ENCODE data around the gene SLC22A12. TPM values are rescaled to one million over a fixed set of nuclear protein-coding genes. Genes with fewer than 3 reads are reported as not detected.

SLC22A12 gene
- polyA plus RNA-seq, 4 donors: 0.16 TPM; not detected in 3

GRCh38 chr11:64637334-64638017 is 46.5 kb downstream of the SLC22A12 start:
- WGBS, 3 donors: 47 to 68% (median 59%) methylated on average over 11 to 15 of the region's 15 CpGs
- H3K4me3 ChIP-seq (ENCODE audit: low read depth in 1 of 3, low read length in 3 of 3): peak overlapping the region in 1 of 3 donors; percentile 32
- H3K4me1 ChIP-seq (ENCODE audit: control insufficient read depth in 3 of 3, insufficient read depth in 2 of 3, low read depth in 1 of 3, low read length in 2 of 3): peaks cover 0 to 25% (median 0%) of the 10 kb centered on the region in 3 donors
- FAIRE-seq (no peak), DNase-seq (no peak)
- peaks cover 0 to 2% (median 0%) of the 10 kb centered on the region in 3 donors for H3K36me3 ChIP-seq (ENCODE audit: control insufficient read depth in 3 of 3, insufficient read depth in 2 of 3, low read depth in 1 of 3, low read length in 3 of 3)
- peak overlapping the region in 1 of 3 donors; percentile 62 for H3K27ac ChIP-seq (ENCODE audit: low read depth in 1 of 3, low read length in 2 of 3)
- H3K9me3 ChIP-seq (ENCODE audit: control insufficient read depth in 2 of 2, insufficient read depth in 1 of 2, low read depth in 1 of 2, low read length in 1 of 2): no peaks in the 10 kb centered on the region
- peaks cover 0 to 25% (median 8%) of the 10 kb centered on the region in 3 donors for H3K27me3 ChIP-seq (ENCODE audit: control insufficient read depth in 3 of 3, insufficient read depth in 3 of 3, low read length in 3 of 3)

- Histone ChIP-seq H3K9me3 (ENCODE audit: control insufficient read depth in 2 of 2, insufficient read depth in 1 of 2, low read depth in 1 of 2, low read length in 1 of 2) (no peaks in the 10 kb centered on the region), H3K27me3 (ENCODE audit: control insufficient read depth in 3 of 3, insufficient read depth in 3 of 3, low read length in 3 of 3) (peaks cover 0 to 30% (median 8%) of the 10 kb centered on the region in 3 donors), H3K36me3 (ENCODE audit: control insufficient read depth in 3 of 3, insufficient read depth in 2 of 3, low read depth in 1 of 3, low read length in 3 of 3) (peaks cover 0 to 2% (median 0%) of the 10 kb centered on the region in 3 donors), H3K27ac (ENCODE audit: low read depth in 1 of 3, low read length in 2 of 3) (peak overlapping the region in 1 of 3 donors; percentile 62), H3K4me3 (ENCODE audit: low read depth in 1 of 3, low read length in 3 of 3) (peak overlapping the region in 1 of 3 donors; percentile 32), H3K4me1 (ENCODE audit: control insufficient read depth in 3 of 3, insufficient read depth in 2 of 3, low read depth in 1 of 3, low read length in 2 of 3) (peaks cover 0 to 25% (median 0%) of the 10 kb centered on the region in 3 donors)
- peak; percentile 23 to 86 for DNase-seq
- FAIRE-seq: no peak
- 10 to 25% (median 20%) methylated on average over 36 to 37 of the region's 37 CpGs for WGBS, 3 donors
Measured at GRCh38 chr11:64638018-64638665, 47.1 kb downstream of the SLC22A12 start.

- Histone ChIP-seq H3K4me3 (ENCODE audit: low read depth in 1 of 3, low read length in 3 of 3) (no peak overlapping the region), H3K27ac (ENCODE audit: low read depth in 1 of 3, low read length in 2 of 3) (no peak overlapping the region), H3K4me1 (ENCODE audit: control insufficient read depth in 3 of 3, insufficient read depth in 2 of 3, low read depth in 1 of 3, low read length in 2 of 3) (peaks cover 0 to 24% (median 0%) of the 10 kb centered on the region in 3 donors), H3K36me3 (ENCODE audit: control insufficient read depth in 3 of 3, insufficient read depth in 2 of 3, low read depth in 1 of 3, low read length in 3 of 3) (peaks cover 0 to 2% (median 0%) of the 10 kb centered on the region in 3 donors), H3K27me3 (ENCODE audit: control insufficient read depth in 3 of 3, insufficient read depth in 3 of 3, low read length in 3 of 3) (peaks cover 0 to 33% (median 8%) of the 10 kb centered on the region in 3 donors), H3K9me3 (ENCODE audit: control insufficient read depth in 2 of 2, insufficient read depth in 1 of 2, low read depth in 1 of 2, low read length in 1 of 2) (no peaks in the 10 kb centered on the region)
- DNase-seq: no peak
- 91 to 100% (median 98%) methylated on average over 2 of the region's 2 CpGs for WGBS, 3 donors
- FAIRE-seq: no peak
Measured at GRCh38 chr11:64638829-64639228, 47.8 kb downstream of the SLC22A12 start.

GRCh38 chr11:64639885-64640284 is 48.9 kb downstream of the SLC22A12 start:
- Histone ChIP-seq H3K27me3 (ENCODE audit: control insufficient read depth in 3 of 3, insufficient read depth in 3 of 3, low read length in 3 of 3) (peaks cover 0 to 43% (median 17%) of the 10 kb centered on the region in 3 donors), H3K9me3 (ENCODE audit: control insufficient read depth in 2 of 2, insufficient read depth in 1 of 2, low read depth in 1 of 2, low read length in 1 of 2) (no peaks in the 10 kb centered on the region), H3K27ac (ENCODE audit: low read depth in 1 of 3, low read length in 2 of 3) (no peak overlapping the region), H3K36me3 (ENCODE audit: control insufficient read depth in 3 of 3, insufficient read depth in 2 of 3, low read depth in 1 of 3, low read length in 3 of 3) (peaks cover 0 to 2% (median 0%) of the 10 kb centered on the region in 3 donors), H3K4me1 (ENCODE audit: control insufficient read depth in 3 of 3, insufficient read depth in 2 of 3, low read depth in 1 of 3, low read length in 2 of 3) (peaks cover 0 to 23% (median 0%) of the 10 kb centered on the region in 3 donors), H3K4me3 (ENCODE audit: low read depth in 1 of 3, low read length in 3 of 3) (no peak overlapping the region)
- 56 to 74% (median 56%) methylated on average over 4 of the region's 4 CpGs for whole genome bisulfite sequencing, 3 donors
- FAIRE-seq (no peak), DNase-seq (no peak)

- Histone ChIP-seq H3K36me3 (ENCODE audit: control insufficient read depth in 3 of 3, insufficient read depth in 2 of 3, low read depth in 1 of 3, low read length in 3 of 3) (no peaks in the 10 kb centered on the region), H3K4me1 (ENCODE audit: control insufficient read depth in 3 of 3, insufficient read depth in 2 of 3, low read depth in 1 of 3, low read length in 2 of 3) (peaks cover 0 to 33% (median 0%) of the 10 kb centered on the region in 3 donors), H3K4me3 (ENCODE audit: low read depth in 1 of 3, low read length in 3 of 3) (peak overlapping the region in 1 of 3 donors; percentile 19), H3K27me3 (ENCODE audit: control insufficient read depth in 3 of 3, insufficient read depth in 3 of 3, low read length in 3 of 3) (peaks cover 0 to 62% (median 17%) of the 10 kb centered on the region in 3 donors), H3K27ac (ENCODE audit: low read depth in 1 of 3, low read length in 2 of 3) (no peak overlapping the region), H3K9me3 (ENCODE audit: control insufficient read depth in 2 of 2, insufficient read depth in 1 of 2, low read depth in 1 of 2, low read length in 1 of 2) (no peaks in the 10 kb centered on the region)
- WGBS, 3 donors: 39 to 46% (median 44%) methylated on average over 10 to 11 of the region's 11 CpGs
- no peak for FAIRE-seq
- DNase-seq: no peak
Measured at GRCh38 chr11:64641596-64642417, 50.8 kb downstream of the SLC22A12 start.

- Histone ChIP-seq H3K4me1 (ENCODE audit: control insufficient read depth in 3 of 3, insufficient read depth in 2 of 3, low read depth in 1 of 3, low read length in 2 of 3) (peaks cover 0 to 33% (median 0%) of the 10 kb centered on the region in 3 donors), H3K27me3 (ENCODE audit: control insufficient read depth in 3 of 3, insufficient read depth in 3 of 3, low read length in 3 of 3) (peaks cover 0 to 62% (median 17%) of the 10 kb centered on the region in 3 donors), H3K9me3 (ENCODE audit: control insufficient read depth in 2 of 2, insufficient read depth in 1 of 2, low read depth in 1 of 2, low read length in 1 of 2) (no peaks in the 10 kb centered on the region), H3K4me3 (ENCODE audit: low read depth in 1 of 3, low read length in 3 of 3) (peak overlapping the region in 1 of 3 donors; percentile 19), H3K36me3 (ENCODE audit: control insufficient read depth in 3 of 3, insufficient read depth in 2 of 3, low read depth in 1 of 3, low read length in 3 of 3) (no peaks in the 10 kb centered on the region), H3K27ac (ENCODE audit: low read depth in 1 of 3, low read length in 2 of 3) (no peak overlapping the region)
- 2 to 4% (median 4%) methylated on average over 9 to 30 of the region's 30 CpGs for WGBS, 3 donors
- DNase-seq (no peak), FAIRE-seq (no peak)
Measured at GRCh38 chr11:64642418-64642735, 51.4 kb downstream of the SLC22A12 start.

GRCh38 chr11:64642871-64643255 is 51.8 kb downstream of the SLC22A12 start:
- WGBS, 3 donors: 3 to 11% (median 9%) methylated on average over 17 to 36 of the region's 36 CpGs
- peaks cover 0 to 29% (median 0%) of the 10 kb centered on the region in 3 donors for H3K4me1 ChIP-seq (ENCODE audit: control insufficient read depth in 3 of 3, insufficient read depth in 2 of 3, low read depth in 1 of 3, low read length in 2 of 3)
- H3K27me3 ChIP-seq (ENCODE audit: control insufficient read depth in 3 of 3, insufficient read depth in 3 of 3, low read length in 3 of 3): peaks cover 0 to 62% (median 17%) of the 10 kb centered on the region in 3 donors
- no peak for FAIRE-seq
- H3K27ac ChIP-seq (ENCODE audit: low read depth in 1 of 3, low read length in 2 of 3): no peak overlapping the region
- no peaks in the 10 kb centered on the region for H3K36me3 ChIP-seq (ENCODE audit: control insufficient read depth in 3 of 3, insufficient read depth in 2 of 3, low read depth in 1 of 3, low read length in 3 of 3)
- no peak for DNase-seq
- peak overlapping the region in 1 of 3 donors; percentile 41 for H3K4me3 ChIP-seq (ENCODE audit: low read depth in 1 of 3, low read length in 3 of 3)
- H3K9me3 ChIP-seq (ENCODE audit: control insufficient read depth in 2 of 2, insufficient read depth in 1 of 2, low read depth in 1 of 2, low read length in 1 of 2): no peaks in the 10 kb centered on the region

Measured in small intestine (tissue), 7 donors.